ENCODE data around the gene CTNS. TPM values are rescaled to one million over a fixed set of nuclear protein-coding genes. Genes with fewer than 3 reads are reported as not detected.

Gene CTNS
- polyA plus RNA-seq, 1 donor from 2014 or later: 8.8 TPM

DNA sequence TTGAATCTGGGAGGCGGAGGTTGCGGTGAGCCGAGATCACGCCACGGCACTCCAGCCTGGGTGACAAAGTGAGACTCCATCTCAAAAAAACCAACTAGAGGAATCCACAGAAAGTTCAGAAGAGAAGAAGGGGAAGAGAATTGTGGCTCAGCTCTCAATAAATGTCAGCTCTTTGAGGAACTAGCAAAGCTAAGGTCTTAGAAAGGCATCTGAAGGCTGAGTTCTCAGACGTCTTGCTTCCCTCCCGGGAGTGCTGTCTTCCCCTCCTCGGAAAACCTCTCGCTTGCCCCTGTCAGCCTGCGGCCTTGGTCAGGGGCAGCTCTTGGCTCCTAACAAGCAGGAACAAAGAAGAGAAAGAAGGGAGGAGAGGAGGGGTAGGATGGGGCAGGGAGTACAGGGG is 5.8 kb upstream of the CTNS start:
- H4K20me1 ChIP-seq (ENCODE audit: insufficient read depth): no peaks in the 10 kb centered on the region
- peaks cover 11% of the 10 kb centered on the region for H3K79me2 ChIP-seq (replicated peaks; ENCODE audit: insufficient read depth, low read length)
- TF ChIP-seq MXI1 (conservative IDR thresholded peaks at IDR 0.05; ENCODE audit: poor library complexity, severe bottlenecking) (no peak), RAD21 (conservative IDR thresholded peaks at IDR 0.05) (no peak), EP300 (conservative IDR thresholded peaks at IDR 0.05; ENCODE audit: poor library complexity, severe bottlenecking) (no peak), SMC3 (conservative IDR thresholded peaks at IDR 0.05; ENCODE audit: poor library complexity) (no peak), TAF1 (IDR thresholded peaks at IDR 0.05; ENCODE audit: low read depth) (no peak), EZH2 (IDR thresholded peaks at IDR 0.05; ENCODE audit: borderline replicate concordance, insufficient read depth, low read length, poor library complexity, severe bottlenecking) (no peak), POLR2AphosphoS5 (IDR thresholded peaks at IDR 0.05) (no peak)
- TF ChIP-seq, protein P1, sequence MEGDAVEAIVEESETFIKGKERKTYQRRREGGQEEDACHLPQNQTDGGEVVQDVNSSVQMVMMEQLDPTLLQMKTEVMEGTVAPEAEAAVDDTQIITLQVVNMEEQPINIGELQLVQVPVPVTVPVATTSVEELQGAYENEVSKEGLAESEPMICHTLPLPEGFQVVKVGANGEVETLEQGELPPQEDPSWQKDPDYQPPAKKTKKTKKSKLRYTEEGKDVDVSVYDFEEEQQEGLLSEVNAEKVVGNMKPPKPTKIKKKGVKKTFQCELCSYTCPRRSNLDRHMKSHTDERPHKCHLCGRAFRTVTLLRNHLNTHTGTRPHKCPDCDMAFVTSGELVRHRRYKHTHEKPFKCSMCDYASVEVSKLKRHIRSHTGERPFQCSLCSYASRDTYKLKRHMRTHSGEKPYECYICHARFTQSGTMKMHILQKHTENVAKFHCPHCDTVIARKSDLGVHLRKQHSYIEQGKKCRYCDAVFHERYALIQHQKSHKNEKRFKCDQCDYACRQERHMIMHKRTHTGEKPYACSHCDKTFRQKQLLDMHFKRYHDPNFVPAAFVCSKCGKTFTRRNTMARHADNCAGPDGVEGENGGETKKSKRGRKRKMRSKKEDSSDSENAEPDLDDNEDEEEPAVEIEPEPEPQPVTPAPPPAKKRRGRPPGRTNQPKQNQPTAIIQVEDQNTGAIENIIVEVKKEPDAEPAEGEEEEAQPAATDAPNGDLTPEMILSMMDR (IDR thresholded peaks at IDR 0.05; ENCODE audit: poor library complexity, severe bottlenecking): no peak
- TF ChIP-seq, protein P2, sequence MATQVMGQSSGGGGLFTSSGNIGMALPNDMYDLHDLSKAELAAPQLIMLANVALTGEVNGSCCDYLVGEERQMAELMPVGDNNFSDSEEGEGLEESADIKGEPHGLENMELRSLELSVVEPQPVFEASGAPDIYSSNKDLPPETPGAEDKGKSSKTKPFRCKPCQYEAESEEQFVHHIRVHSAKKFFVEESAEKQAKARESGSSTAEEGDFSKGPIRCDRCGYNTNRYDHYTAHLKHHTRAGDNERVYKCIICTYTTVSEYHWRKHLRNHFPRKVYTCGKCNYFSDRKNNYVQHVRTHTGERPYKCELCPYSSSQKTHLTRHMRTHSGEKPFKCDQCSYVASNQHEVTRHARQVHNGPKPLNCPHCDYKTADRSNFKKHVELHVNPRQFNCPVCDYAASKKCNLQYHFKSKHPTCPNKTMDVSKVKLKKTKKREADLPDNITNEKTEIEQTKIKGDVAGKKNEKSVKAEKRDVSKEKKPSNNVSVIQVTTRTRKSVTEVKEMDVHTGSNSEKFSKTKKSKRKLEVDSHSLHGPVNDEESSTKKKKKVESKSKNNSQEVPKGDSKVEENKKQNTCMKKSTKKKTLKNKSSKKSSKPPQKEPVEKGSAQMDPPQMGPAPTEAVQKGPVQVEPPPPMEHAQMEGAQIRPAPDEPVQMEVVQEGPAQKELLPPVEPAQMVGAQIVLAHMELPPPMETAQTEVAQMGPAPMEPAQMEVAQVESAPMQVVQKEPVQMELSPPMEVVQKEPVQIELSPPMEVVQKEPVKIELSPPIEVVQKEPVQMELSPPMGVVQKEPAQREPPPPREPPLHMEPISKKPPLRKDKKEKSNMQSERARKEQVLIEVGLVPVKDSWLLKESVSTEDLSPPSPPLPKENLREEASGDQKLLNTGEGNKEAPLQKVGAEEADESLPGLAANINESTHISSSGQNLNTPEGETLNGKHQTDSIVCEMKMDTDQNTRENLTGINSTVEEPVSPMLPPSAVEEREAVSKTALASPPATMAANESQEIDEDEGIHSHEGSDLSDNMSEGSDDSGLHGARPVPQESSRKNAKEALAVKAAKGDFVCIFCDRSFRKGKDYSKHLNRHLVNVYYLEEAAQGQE (IDR thresholded peaks at IDR 0.05; ENCODE audit: borderline replicate concordance): no peak
- no peaks in the 10 kb centered on the region for H3F3A ChIP-seq (ENCODE audit: insufficient read depth, low read length, poor library complexity, severe bottlenecking)
- H3K9me3 ChIP-seq (ENCODE audit: low read length): no peaks in the 10 kb centered on the region
- H3K4me3 ChIP-seq (ENCODE audit: low read length): no peak overlapping the region
- no peaks in the 10 kb centered on the region for H3K9me2 ChIP-seq (ENCODE audit: insufficient read depth, low read length)
- no peaks in the 10 kb centered on the region for H3K27me3 ChIP-seq (ENCODE audit: insufficient read depth, low read depth, low read length)
- H3K27ac ChIP-seq (ENCODE audit: low read length): no peak overlapping the region
- H3K36me3 ChIP-seq (ENCODE audit: insufficient read depth, low read length): no peaks in the 10 kb centered on the region
- no peak overlapping the region for H2AFZ ChIP-seq (ENCODE audit: low read depth, low read length)
- no peak overlapping the region for H3K9ac ChIP-seq (ENCODE audit: low read length)
- no peak overlapping the region for H3K4me2 ChIP-seq (ENCODE audit: low read length)

DNA sequence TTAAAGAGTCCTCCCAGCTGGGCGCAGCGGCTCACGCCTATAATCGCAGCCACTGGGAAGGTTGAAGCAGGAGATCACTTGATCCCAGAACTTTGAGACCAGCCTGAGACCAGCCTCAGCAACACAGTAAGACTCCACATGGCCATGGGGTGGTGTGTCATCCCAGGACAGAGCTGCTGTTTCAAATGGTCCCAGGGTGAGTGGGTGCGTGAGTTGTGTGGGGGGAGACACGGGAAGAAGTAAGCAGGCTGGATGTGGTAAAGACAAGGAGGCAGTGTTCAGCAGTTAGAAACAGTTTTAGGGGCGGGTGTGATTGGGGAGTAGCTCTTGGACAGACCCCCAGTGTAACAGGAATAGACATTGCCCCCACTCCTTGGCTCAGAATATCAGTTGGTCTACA is 4.3 kb upstream of the CTNS start:
- no peaks in the 10 kb centered on the region for H3K27me3 ChIP-seq (ENCODE audit: insufficient read depth, low read depth, low read length)
- no peaks in the 10 kb centered on the region for H3K9me3 ChIP-seq (ENCODE audit: low read length)
- H3K27ac ChIP-seq (ENCODE audit: low read length): no peak overlapping the region
- no peaks in the 10 kb centered on the region for H3K36me3 ChIP-seq (ENCODE audit: insufficient read depth, low read length)
- H3K4me2 ChIP-seq (ENCODE audit: low read length): no peak overlapping the region
- no peak overlapping the region for H3K4me3 ChIP-seq (ENCODE audit: low read length)
- peaks cover 11% of the 10 kb centered on the region for H3K79me2 ChIP-seq (replicated peaks; ENCODE audit: insufficient read depth, low read length)
- H2AFZ ChIP-seq (ENCODE audit: low read depth, low read length): no peak overlapping the region
- no peak overlapping the region for H3K9ac ChIP-seq (ENCODE audit: low read length)
- TF ChIP-seq, protein P2 (IDR thresholded peaks at IDR 0.05; ENCODE audit: borderline replicate concordance): no peak
- TF ChIP-seq MXI1 (conservative IDR thresholded peaks at IDR 0.05; ENCODE audit: poor library complexity, severe bottlenecking) (no peak), TAF1 (IDR thresholded peaks at IDR 0.05; ENCODE audit: low read depth) (no peak), EP300 (conservative IDR thresholded peaks at IDR 0.05; ENCODE audit: poor library complexity, severe bottlenecking) (no peak), RAD21 (conservative IDR thresholded peaks at IDR 0.05) (no peak), EZH2 (IDR thresholded peaks at IDR 0.05; ENCODE audit: borderline replicate concordance, insufficient read depth, low read length, poor library complexity, severe bottlenecking) (no peak), POLR2AphosphoS5 (IDR thresholded peaks at IDR 0.05) (no peak), SMC3 (conservative IDR thresholded peaks at IDR 0.05; ENCODE audit: poor library complexity) (no peak)
- TF ChIP-seq, protein P1 (IDR thresholded peaks at IDR 0.05; ENCODE audit: poor library complexity, severe bottlenecking): no peak
- no peaks in the 10 kb centered on the region for H4K20me1 ChIP-seq (ENCODE audit: insufficient read depth)
- no peaks in the 10 kb centered on the region for H3K9me2 ChIP-seq (ENCODE audit: insufficient read depth, low read length)
- no peaks in the 10 kb centered on the region for H3F3A ChIP-seq (ENCODE audit: insufficient read depth, low read length, poor library complexity, severe bottlenecking)
